Panc1 (cell line): ENCODE measurements around the gene MYH14.

Experiments
- CTCF ChIP-seq: fragments of 450-650 bp; IDR thresholded peaks from 2 replicates; pipeline ENCODE4 v1.5.1; 2017; ENCODE audit warnings: mild to moderate bottlenecking
- REST ChIP-seq, 2 experiments: IDR thresholded peaks; 2 replicates each; pipeline ENCODE4 v1.6.1; 2011 to 2012; ENCODE audit warnings: low read depth in 2 of 2, control low read depth in 1 of 2, low read length in 1 of 2, mild to moderate bottlenecking in 1 of 2, moderate library complexity in 1 of 2; ENCODE audit not compliant: insufficient read depth in 1 of 2
- SIN3A ChIP-seq: IDR thresholded peaks from 2 replicates; pipeline ENCODE4 v1.6.1; 2012; ENCODE audit warnings: low read depth, mild to moderate bottlenecking, low read length, moderate library complexity, borderline replicate concordance; ENCODE audit not compliant: insufficient read depth
- TCF7L2 ChIP-seq: IDR thresholded peaks from 2 replicates; pipeline ENCODE4 v1.6.1; 2011; ENCODE audit warnings: mild to moderate bottlenecking, low read depth, low read length, inconsistent platforms

- TF ChIP-seq CTCF (no peak; the same call in 1 of the 2 replicates), SIN3A (no peak), REST (IDR thresholded peaks at IDR 0.05; ENCODE audit: insufficient read depth in 1 of 2, low read depth in 2 of 2, low read length in 1 of 2) (no peak), TCF7L2 (no peak)
Observed at GRCh38 chr19:50230379-50231351, 27.2 kb downstream of the MYH14 start.
